ENCODE results near the gene CTNND1. TPM values are rescaled to one million over a fixed set of nuclear protein-coding genes. Genes with fewer than 3 reads are reported as not detected.

CTNND1 gene
- polyA plus RNA-seq, 4 donors = 62.2 to 195 (median 119) TPM

GRCh38 chr11:57791321-57792059 lies 29.9 kb downstream of the CTNND1 start:
- H3K4me1 ChIP-seq (ENCODE audit: control insufficient read depth in 3 of 3, insufficient read depth in 2 of 3, low read depth in 1 of 3, low read length in 2 of 3) = peaks cover 24 to 63% (median 46%) of the 10 kb centered on the region in 3 donors

GRCh38 chr11:57792060-57792541 lies 30.5 kb downstream of the CTNND1 start:
- no peaks in the 10 kb centered on the region for H3K27me3 ChIP-seq (ENCODE audit: control insufficient read depth in 3 of 3, insufficient read depth in 3 of 3, low read length in 3 of 3)
- H3K27ac ChIP-seq (ENCODE audit: low read depth in 1 of 3, low read length in 2 of 3) = peak overlapping the region; percentile 75 to 80 (median 75)
- no peak for FAIRE-seq
- 65 to 94% (median 74%) methylated on average over 7 of the region's 7 CpGs for WGBS, 3 donors
- H3K4me3 ChIP-seq (ENCODE audit: low read depth in 1 of 3, low read length in 3 of 3) = no peak overlapping the region
- DNase-seq = peak; percentile 41 to 76
- no peaks in the 10 kb centered on the region for H3K9me3 ChIP-seq (ENCODE audit: control insufficient read depth in 2 of 2, insufficient read depth in 1 of 2, low read depth in 1 of 2, low read length in 1 of 2)
- peaks cover 23 to 57% (median 44%) of the 10 kb centered on the region in 3 donors for H3K4me1 ChIP-seq (ENCODE audit: control insufficient read depth in 3 of 3, insufficient read depth in 2 of 3, low read depth in 1 of 3, low read length in 2 of 3)
- H3K36me3 ChIP-seq (ENCODE audit: control insufficient read depth in 3 of 3, insufficient read depth in 2 of 3, low read depth in 1 of 3, low read length in 3 of 3) = peaks cover 7 to 46% (median 17%) of the 10 kb centered on the region in 3 donors

More at GRCh38 chr11:57791321-57792059, 29.9 kb downstream of the CTNND1 start:
- peak overlapping the region; percentile 75 to 80 (median 75) for H3K27ac ChIP-seq (ENCODE audit: low read depth in 1 of 3, low read length in 2 of 3)
- H3K36me3 ChIP-seq (ENCODE audit: control insufficient read depth in 3 of 3, insufficient read depth in 2 of 3, low read depth in 1 of 3, low read length in 3 of 3) = peaks cover 5 to 41% (median 12%) of the 10 kb centered on the region in 3 donors
- H3K4me3 ChIP-seq (ENCODE audit: low read depth in 1 of 3, low read length in 3 of 3) = no peak overlapping the region
- no peaks in the 10 kb centered on the region for H3K9me3 ChIP-seq (ENCODE audit: control insufficient read depth in 2 of 2, insufficient read depth in 1 of 2, low read depth in 1 of 2, low read length in 1 of 2)
- WGBS, 3 donors = 87 to 88% (median 88%) methylated on average over 22 of the region's 22 CpGs
- DNase-seq (no peak), FAIRE-seq (no peak)
- no peaks in the 10 kb centered on the region for H3K27me3 ChIP-seq (ENCODE audit: control insufficient read depth in 3 of 3, insufficient read depth in 3 of 3, low read length in 3 of 3)

GRCh38 chr11:57792870-57793269 lies 31.3 kb downstream of the CTNND1 start:
- Histone ChIP-seq H3K27me3 (ENCODE audit: control insufficient read depth in 3 of 3, insufficient read depth in 3 of 3, low read length in 3 of 3) (no peaks in the 10 kb centered on the region), H3K36me3 (ENCODE audit: control insufficient read depth in 3 of 3, insufficient read depth in 2 of 3, low read depth in 1 of 3, low read length in 3 of 3) (peaks cover 7 to 53% (median 17%) of the 10 kb centered on the region in 3 donors), H3K9me3 (ENCODE audit: control insufficient read depth in 2 of 2, insufficient read depth in 1 of 2, low read depth in 1 of 2, low read length in 1 of 2) (no peaks in the 10 kb centered on the region), H3K4me3 (ENCODE audit: low read depth in 1 of 3, low read length in 3 of 3) (no peak overlapping the region), H3K4me1 (ENCODE audit: control insufficient read depth in 3 of 3, insufficient read depth in 2 of 3, low read depth in 1 of 3, low read length in 2 of 3) (peaks cover 20 to 51% (median 38%) of the 10 kb centered on the region in 3 donors), H3K27ac (ENCODE audit: low read depth in 1 of 3, low read length in 2 of 3) (peak overlapping the region; percentile 75 to 80 (median 75))
- DNase-seq (peak; percentile 60 to 68), FAIRE-seq (no peak)

GRCh38 chr11:57793351-57794115 lies 31.9 kb downstream of the CTNND1 start:
- Histone ChIP-seq H3K4me1 (ENCODE audit: control insufficient read depth in 3 of 3, insufficient read depth in 2 of 3, low read depth in 1 of 3, low read length in 2 of 3) (peaks cover 19 to 52% (median 34%) of the 10 kb centered on the region in 3 donors), H3K36me3 (ENCODE audit: control insufficient read depth in 3 of 3, insufficient read depth in 2 of 3, low read depth in 1 of 3, low read length in 3 of 3) (peaks cover 7 to 56% (median 17%) of the 10 kb centered on the region in 3 donors), H3K4me3 (ENCODE audit: low read depth in 1 of 3, low read length in 3 of 3) (no peak overlapping the region), H3K27ac (ENCODE audit: low read depth in 1 of 3, low read length in 2 of 3) (peak overlapping the region; percentile 75 to 80 (median 75)), H3K27me3 (ENCODE audit: control insufficient read depth in 3 of 3, insufficient read depth in 3 of 3, low read length in 3 of 3) (no peaks in the 10 kb centered on the region), H3K9me3 (ENCODE audit: control insufficient read depth in 2 of 2, insufficient read depth in 1 of 2, low read depth in 1 of 2, low read length in 1 of 2) (no peaks in the 10 kb centered on the region)
- no peak for DNase-seq
- 52 to 64% (median 54%) methylated on average over 8 of the region's 8 CpGs for WGBS, 3 donors
- FAIRE-seq = no peak

- H3K27me3 ChIP-seq (ENCODE audit: control insufficient read depth in 3 of 3, insufficient read depth in 3 of 3, low read length in 3 of 3) = no peaks in the 10 kb centered on the region
- H3K9me3 ChIP-seq (ENCODE audit: control insufficient read depth in 2 of 2, insufficient read depth in 1 of 2, low read depth in 1 of 2, low read length in 1 of 2) = no peaks in the 10 kb centered on the region
- WGBS, 3 donors = 0 to 29% (median 24%) methylated on average over 1 of the region's 1 CpG
- H3K4me3 ChIP-seq (ENCODE audit: low read depth in 1 of 3, low read length in 3 of 3) = no peak overlapping the region
- peak overlapping the region; percentile 81 to 95 (median 93) for H3K27ac ChIP-seq (ENCODE audit: low read depth in 1 of 3, low read length in 2 of 3)
- peak; percentile 93 to 99 for DNase-seq
- FAIRE-seq = no peak
- H3K4me1 ChIP-seq (ENCODE audit: control insufficient read depth in 3 of 3, insufficient read depth in 2 of 3, low read depth in 1 of 3, low read length in 2 of 3) = peaks cover 4 to 32% (median 12%) of the 10 kb centered on the region in 3 donors
- H3K36me3 ChIP-seq (ENCODE audit: control insufficient read depth in 3 of 3, insufficient read depth in 2 of 3, low read depth in 1 of 3, low read length in 3 of 3) = peaks cover 19 to 54% (median 20%) of the 10 kb centered on the region in 3 donors
Measured at GRCh38 chr11:57798905-57799559, 37.4 kb downstream of the CTNND1 start.

- H3K27ac ChIP-seq (ENCODE audit: low read depth in 1 of 3, low read length in 2 of 3) = peak overlapping the region; percentile 41 to 93 (median 76)
- no peak overlapping the region for H3K4me3 ChIP-seq (ENCODE audit: low read depth in 1 of 3, low read length in 3 of 3)
- WGBS, 3 donors = 46 to 51% (median 47%) methylated on average over 4 of the region's 4 CpGs
- peaks cover 19 to 55% (median 25%) of the 10 kb centered on the region in 3 donors for H3K36me3 ChIP-seq (ENCODE audit: control insufficient read depth in 3 of 3, insufficient read depth in 2 of 3, low read depth in 1 of 3, low read length in 3 of 3)
- peaks cover 4 to 32% (median 12%) of the 10 kb centered on the region in 3 donors for H3K4me1 ChIP-seq (ENCODE audit: control insufficient read depth in 3 of 3, insufficient read depth in 2 of 3, low read depth in 1 of 3, low read length in 2 of 3)
- no peaks in the 10 kb centered on the region for H3K9me3 ChIP-seq (ENCODE audit: control insufficient read depth in 2 of 2, insufficient read depth in 1 of 2, low read depth in 1 of 2, low read length in 1 of 2)
- DNase-seq (peak; percentile 83 to 84), FAIRE-seq (no peak)
- H3K27me3 ChIP-seq (ENCODE audit: control insufficient read depth in 3 of 3, insufficient read depth in 3 of 3, low read length in 3 of 3) = no peaks in the 10 kb centered on the region
Measured at GRCh38 chr11:57800444-57801182, 39.0 kb downstream of the CTNND1 start.

GRCh38 chr11:57801183-57801485 lies 39.5 kb downstream of the CTNND1 start:
- H3K27me3 ChIP-seq (ENCODE audit: control insufficient read depth in 3 of 3, insufficient read depth in 3 of 3, low read length in 3 of 3) = no peaks in the 10 kb centered on the region
- peaks cover 4 to 32% (median 12%) of the 10 kb centered on the region in 3 donors for H3K4me1 ChIP-seq (ENCODE audit: control insufficient read depth in 3 of 3, insufficient read depth in 2 of 3, low read depth in 1 of 3, low read length in 2 of 3)
- peak overlapping the region in 1 of 3 donors; percentile 14 for H3K27ac ChIP-seq (ENCODE audit: low read depth in 1 of 3, low read length in 2 of 3)
- DNase-seq (no peak), FAIRE-seq (no peak)
- H3K36me3 ChIP-seq (ENCODE audit: control insufficient read depth in 3 of 3, insufficient read depth in 2 of 3, low read depth in 1 of 3, low read length in 3 of 3) = peaks cover 22 to 54% (median 24%) of the 10 kb centered on the region in 3 donors
- no peak overlapping the region for H3K4me3 ChIP-seq (ENCODE audit: low read depth in 1 of 3, low read length in 3 of 3)
- no peaks in the 10 kb centered on the region for H3K9me3 ChIP-seq (ENCODE audit: control insufficient read depth in 2 of 2, insufficient read depth in 1 of 2, low read depth in 1 of 2, low read length in 1 of 2)
